ENCODE results near the gene ACYP1.
A peak's percentile ranks its signal among the peaks of the same experiment; 100 is the strongest.

The ACYP1 gene

DNA sequence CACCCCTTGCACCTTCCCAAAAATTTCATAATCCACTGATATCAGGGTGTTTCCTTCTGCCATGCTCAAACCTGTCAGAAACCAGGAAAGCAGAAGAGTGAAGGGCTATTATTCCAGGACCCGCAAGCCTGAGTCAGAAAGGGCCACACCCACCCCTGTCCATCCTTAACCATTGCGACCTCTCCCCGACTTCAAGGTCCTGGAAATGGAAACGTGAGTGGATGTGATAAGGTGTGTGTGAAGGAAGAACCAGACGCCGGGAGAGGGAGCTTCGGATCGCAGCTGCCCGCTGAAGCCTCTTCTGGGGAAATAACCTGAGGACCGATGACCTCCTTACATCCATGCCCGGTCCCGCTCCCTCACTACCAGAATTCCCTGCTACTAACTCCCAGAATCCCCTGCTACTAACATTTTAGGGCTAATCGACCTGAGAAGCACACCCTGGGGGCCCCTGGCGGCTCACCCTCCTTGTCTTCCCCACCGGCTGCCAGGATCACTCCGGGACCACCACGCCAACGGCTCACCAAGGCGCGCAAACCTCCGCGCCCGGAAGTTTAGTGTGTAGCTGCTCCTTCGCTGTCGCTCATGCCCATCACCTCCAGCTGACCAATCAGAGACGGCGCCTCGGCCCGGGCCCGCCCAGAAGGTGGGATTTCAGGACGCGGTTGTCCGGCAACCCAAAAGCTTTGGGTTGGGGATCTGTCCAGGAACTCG is at the start of gene ACYP1:
TSS of gene ACYP1 (minus strand) at position 534 of the 714 bp plus-strand sequence. CDS start at position 63, 471 bp downstream.
- peak; percentile 96 for DNase-seq

DNA sequence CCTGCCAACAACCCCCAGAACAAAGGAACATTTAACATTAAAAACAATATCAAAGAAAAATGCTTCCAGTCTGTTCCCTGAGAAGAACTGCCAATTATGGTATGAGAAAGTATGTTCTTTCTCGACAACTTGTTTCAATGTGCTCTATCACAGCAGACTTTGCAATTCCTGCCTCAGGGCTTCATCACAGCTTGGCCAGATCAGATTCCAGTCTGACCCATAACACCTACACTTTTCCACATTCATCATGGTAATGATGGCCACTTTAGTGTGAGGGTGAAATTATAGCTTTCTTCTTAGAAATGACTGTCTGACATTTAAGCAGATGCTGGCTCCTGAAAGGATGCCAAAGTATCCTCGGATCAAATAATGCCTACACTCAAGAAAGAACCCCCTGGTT is 46.1 kb upstream of the ACYP1 start:
- DNase-seq, result no peak

DNA sequence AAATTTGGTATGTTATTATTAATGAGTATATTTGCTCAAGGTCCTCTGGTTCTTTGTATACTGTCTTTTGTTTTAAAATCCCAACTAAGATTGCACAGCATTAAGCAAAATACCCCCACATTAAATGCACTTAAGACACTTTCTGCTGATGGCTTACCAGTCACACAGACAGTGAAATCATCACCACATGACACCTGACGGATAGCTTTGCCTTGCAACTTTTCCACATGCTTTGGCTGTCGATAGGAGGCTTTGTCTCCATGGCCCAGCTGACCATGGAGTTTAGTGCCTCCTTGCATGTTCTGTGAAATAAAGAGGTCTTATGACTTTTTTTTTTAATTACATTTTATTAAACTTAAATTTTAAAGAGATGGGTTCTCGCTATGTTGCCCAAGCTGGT is 43.4 kb upstream of the ACYP1 start:
- DNase-seq, result no peak

DNA sequence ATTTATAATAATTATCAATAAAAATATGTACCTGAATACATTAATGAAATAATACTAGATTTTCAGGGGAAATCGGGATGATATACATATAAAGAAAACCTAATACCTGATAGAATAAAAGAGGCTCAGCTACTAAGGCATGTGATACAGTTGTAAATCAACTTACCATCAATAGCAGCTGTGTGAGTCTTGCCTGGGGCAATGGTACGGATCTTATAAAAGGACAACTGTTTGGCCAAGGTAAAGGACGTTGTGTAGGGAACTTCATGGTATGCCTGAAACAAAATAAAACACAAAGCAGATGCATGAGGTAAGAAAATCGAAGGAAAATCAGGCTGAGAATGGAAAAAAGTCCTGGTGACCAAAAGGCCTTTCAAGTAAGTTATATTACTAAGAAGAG is 37.7 kb upstream of the ACYP1 start:
- no peak for DNase-seq

DNA sequence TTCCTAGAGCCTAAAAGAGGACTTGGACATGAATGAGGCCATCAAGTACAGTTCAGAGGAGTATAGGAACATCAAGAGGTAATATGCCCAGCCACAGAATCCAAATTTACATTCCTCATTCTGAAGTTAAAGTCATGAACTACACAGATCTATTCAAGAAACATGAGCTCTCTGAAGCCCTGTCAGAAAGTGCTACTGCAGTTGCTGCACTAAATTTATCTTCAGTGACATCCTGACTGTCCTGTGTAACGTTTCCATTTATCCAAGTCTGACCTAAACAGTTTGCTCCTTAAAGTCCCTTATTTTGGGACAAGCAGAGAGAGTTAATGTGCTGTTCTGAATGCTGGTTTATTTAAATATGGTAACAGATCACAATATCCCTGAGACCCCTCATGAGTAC is 34.9 kb upstream of the ACYP1 start:
- DNase-seq, result no peak

DNA sequence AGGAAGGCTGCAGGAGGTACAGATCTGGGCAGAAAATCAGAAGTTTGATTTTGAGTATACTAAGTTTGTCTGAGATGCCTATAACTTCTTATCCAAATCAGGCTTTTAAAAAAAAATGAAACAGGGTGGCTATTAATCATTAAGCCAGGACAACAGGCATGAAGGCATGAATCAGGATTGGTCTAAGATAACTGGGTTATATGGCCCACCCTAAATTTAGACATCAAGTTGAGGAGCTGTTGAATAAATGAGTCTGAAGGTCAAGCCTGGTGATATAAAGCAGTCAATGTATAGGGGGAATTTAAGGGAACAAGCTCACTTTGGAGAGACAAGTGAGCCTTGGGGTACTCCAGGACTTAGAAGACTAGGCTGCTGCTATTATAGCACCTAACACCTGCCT is 34.4 kb upstream of the ACYP1 start:
- no peak for DNase-seq

DNA sequence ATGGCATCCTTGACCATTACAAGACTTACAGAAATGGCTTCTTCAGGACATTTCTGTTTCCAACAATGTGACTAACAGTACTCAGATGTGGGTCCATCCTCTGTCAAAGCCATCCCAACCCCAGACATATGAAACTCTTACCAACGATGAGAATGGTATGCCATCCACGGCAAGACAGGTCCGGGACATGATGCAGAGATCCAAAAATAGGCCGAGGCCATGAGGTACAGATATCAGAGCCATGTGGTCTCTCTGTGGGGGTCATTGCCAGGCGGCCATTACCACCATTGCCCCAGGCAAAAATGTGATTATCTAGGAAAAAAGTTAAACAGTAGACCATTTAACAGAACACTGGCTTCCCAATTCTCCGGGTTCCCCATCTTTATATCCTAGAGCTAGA is 33.1 kb upstream of the ACYP1 start:
- no peak for DNase-seq

DNA sequence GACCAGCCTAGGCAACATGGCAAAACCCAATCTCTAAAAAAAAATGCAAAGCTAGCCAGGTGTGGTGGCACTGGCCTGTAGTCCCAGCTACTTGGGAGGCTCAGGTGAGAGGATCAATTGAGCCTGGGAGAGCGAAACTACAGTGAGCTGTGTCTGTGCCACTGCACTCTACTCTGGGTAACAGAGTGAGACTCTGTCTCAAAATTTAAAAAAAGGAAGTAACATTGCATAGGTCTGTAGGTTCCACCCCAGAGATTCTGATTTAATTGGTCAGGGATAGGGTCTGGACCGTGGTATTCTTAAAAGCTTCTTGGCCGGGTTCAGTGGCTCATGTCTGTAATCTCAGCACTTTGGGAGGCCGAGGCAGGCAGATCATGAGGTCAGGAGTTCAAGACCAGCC is 31.9 kb upstream of the ACYP1 start:
- no peak for DNase-seq

DNA sequence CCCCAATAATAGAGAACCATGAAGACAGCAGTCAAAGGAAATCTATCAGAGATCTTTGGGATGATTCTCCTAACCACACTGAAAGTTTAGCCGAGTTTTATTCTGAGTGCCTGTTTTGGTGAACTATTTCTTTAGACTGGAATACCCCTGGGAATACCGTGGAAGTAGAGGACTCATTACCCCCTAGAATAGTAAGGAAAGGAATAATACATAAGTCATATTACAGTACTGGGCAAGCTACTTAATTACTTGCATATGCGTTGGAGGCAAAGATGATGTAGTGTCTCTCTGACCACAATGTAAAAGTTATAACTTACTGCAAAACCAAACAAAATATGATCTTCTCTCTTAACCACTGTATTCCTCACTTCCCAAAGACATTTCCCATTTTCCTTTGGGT is 31.1 kb upstream of the ACYP1 start:
- DNase-seq, result no peak

DNA sequence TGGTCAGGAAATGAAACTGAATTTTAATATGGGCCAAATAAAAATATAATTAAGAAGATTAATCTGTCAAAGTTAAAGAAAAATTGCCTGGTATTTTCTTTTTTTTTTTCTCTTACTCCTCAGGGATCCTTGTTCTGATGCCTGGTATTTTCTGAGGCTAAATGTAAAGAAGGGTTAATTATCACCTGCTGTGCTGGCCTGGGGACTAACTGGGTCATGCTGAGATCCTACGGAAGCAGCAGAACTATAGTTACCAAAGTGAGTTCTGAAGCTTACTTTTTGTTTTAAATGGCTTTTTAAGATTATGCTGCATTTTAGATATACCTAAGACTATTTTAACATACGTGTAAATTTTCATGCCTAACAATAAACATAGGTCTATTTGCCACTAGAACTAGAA is 28.9 kb upstream of the ACYP1 start:
- DNase-seq, result no peak

DNA sequence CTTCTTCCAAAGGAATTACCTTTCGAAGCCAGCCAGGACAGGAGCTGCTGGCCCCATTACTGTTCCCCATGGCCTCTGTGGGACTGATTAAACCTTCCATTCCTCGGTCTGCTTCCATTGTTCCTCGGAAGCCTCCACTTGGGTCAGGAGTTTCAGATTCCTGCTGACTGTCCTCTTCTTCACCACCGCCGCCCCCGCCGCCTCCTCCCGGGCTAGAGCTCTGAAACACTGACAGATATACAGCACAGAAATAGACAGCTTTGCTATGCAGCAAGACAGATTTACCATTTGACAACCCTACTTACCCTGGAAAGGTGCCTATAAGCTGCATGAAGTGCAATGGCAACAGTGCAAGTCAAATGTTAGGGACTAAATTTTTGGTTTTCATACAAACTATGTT is 27.4 kb upstream of the ACYP1 start:
- no peak for DNase-seq

DNA sequence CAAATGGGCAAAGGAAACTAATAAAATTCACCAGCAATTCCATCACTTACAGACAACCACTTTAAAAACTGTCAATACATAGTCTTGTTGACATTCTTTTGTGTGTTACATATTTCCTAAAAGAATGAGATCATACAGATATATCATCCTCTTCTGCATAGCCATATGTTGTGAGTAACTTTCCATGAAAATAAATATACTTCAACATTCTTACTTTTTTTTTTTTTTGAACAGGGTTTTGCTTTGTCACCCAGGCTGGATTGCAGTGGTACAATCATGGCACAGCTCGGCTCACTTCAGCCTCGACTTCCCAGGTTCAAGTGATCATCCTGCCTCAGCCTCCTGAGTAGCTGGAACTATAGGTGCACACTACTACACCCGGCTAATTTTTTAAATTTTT is 26.5 kb upstream of the ACYP1 start:
- DNase-seq, result no peak

DNA sequence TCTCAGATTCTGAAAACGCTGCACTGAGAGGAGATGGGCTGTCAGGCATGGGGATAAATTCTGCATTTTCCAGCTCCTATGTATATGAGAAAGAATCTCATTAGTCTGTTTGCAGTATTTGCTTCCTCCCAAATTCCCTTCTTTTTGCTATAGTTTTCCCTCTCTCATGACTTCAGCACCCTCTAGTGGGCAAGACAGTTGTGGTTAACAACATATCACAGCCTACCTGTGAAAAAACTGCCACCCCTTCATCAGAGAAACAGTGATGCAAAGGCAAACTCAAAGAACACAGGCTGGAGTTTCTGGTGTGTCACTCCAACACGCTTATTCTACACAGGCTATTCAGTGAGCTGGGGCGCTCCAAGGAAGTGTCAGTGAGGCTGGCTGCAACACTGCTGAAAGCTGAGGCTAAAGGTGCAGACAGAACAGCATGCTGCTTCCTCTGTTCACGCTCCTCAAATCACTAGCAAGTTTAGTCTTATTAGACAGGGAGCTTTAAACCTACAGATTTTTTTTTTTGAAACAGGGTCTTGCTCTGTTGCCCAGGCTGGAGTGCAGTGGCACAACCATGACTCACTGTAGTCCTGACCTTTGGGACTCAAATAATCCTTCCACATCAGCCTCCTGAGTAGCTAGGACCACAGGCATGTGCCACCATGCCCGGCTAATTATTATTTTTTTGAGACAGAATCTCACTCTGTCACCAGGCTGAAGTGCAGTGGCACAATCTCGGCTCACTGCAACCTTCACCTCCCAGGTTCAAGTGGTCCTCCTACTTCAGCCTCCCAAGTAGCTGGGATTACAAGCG is 24.9 kb upstream of the ACYP1 start:
- peak; percentile 67 for DNase-seq

DNA sequence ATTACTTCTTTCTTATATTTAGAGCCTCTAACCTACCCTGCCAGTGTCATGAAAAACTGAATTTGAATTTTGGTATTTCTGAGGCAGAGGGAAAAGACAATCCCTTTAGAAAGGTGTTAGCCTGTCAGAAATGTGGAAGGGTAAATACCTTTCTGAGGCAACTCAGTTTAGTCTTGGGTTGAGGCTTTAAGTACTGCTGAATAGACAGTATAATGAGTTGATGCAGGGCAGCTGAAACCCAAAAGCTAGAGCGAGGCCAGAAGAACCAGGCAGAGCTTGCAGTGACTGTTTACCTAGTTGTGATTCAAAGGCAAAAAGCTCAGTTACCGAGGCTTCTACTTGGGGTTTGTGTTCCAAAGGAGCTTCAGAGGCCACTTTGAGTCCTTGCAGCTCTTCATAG is 24.3 kb upstream of the ACYP1 start:
- no peak for DNase-seq

DNA sequence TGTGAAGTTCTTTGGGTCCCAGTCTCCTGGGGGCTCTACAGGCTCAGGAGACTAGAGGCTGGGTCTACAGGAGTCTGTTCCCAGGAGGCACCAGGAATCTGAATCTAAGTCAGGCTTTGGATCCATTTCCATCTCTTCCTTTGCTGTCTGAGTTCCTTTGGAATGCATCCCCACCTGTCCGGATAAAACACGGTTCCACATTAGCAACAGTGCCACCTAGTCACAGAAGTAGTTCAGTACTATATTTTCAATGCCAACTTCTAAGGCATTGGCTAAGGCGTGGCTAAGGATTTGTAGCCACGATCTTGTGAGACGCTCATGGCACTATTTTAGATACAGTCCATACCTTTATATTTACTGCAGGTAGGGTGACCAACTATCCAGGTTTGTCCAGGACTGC is 20.7 kb upstream of the ACYP1 start:
- DNase-seq, result no peak

DNA sequence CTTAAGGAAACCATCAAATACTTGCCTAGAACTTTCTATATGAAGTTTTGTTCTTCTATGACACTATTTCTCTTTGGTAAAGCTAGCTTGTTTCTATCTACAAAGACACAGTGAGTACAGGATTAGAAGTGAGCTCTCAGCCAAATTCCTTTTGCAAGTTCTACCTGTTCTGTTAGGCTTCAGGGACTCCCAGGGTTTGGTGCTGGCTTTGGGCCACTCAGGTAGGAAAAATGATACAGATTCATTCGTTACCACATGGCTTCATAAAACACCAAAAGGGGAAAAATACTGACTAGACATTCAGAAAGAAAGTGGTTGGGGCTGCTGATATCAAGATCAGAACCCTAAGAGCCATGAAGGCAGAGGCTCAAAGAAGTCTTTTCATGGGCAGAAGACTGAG is 19.4 kb upstream of the ACYP1 start:
- no peak for DNase-seq

DNA sequence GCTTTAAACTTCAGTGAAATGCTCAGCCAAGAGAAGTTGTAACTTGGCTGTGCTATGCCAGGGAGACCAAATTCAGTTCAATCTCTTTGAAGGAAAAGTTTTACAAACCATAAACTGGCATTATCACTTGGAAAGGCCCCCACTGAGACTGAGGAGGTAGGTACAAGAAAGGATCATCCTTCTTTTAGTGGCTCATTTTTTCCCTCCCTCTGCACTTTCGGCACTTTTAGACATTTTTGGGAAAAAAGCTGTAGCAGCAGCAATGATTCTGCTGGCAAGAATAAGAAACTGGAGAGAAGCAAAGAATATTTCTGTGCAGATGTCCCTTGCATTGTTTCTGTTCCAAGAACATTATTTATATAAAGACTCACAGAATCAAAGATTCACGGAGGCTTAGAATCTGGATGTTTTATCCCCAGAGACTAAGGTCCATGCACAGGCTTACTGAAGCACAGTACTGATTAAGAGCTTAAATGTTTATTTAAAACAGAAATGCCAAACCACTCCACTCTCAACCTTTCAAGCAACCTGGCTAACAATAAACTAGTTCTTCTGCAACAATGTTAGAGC is 17.9 kb upstream of the ACYP1 start:
- DNase-seq, result no peak

DNA sequence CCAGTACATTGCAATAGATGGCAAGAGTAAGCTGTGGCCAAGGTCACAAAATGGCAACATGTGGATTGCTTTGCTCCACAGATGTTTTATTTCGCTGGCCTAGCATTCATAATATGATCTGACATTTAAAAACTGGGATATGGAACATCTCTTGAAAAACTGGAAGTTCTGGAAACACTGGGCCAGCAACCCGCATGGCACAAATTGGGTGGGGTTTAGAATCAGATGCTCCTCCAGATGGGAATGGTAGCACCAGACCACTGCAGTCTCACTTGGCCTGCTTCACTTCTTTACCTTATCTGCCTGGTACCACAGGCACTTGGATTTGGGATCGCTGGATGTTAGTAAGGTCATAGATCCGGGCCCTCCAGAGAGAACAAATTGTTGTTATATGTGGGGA is 15.7 kb upstream of the ACYP1 start:
- DNase-seq, result no peak

DNA sequence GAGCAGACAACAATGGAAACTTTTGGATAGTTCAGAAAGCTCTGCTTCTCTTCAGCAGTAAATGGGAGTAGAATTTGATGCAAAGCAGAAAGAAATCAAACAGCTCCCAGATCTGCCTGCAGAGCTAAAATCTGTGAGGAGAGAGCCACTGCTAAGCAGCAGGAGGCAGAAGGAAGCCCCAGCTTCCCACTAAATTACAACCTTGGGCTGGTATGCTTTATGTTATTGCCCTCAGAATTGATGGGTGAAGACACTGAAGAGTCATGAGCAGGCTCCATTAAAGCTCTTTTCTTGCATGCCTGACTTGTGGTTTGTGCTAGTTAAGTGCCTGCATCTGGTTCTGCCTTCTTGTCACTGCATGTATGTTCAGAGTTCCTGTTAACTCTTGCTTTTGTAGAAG is 14.0 kb upstream of the ACYP1 start:
- DNase-seq, result peak; percentile 62

DNA sequence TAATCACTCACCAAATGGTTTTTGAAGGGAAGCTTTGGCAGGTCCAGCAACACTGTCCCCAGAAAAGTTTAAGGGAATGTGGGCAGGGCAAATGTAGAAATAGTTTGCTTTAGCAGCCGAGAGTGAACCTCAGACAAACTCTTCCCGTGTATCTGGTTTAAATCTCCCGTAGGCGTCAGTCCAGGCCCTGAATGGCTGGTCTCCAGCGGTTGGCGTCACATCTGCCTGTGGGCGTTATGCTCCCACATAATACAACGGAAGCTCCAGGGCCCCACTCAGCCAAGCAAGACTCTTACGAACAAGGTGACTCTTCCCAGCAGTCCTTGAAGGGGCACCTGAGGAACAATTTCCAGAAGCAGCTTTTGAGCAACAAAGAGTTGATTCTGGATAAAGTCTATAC is 6.6 kb upstream of the ACYP1 start:
- DNase-seq, result no peak

DNA sequence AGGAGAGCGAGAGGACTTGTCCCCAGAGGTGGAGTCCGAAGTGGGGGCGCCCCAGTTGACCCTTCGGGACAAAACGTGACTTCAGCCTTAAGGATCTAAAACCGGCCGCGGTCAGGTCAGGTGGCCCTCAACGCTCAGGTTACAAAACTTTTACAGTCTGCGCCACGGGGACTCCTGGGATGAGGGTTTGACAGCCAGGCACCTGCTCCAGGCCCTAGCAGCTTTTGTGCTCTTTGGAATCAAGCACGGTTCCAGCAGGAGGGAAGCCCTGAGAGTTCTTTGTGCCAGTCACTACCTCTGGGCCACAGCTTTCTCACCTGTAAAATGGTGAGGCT is 6.0 kb upstream of the ACYP1 start:
- DNase-seq, result no peak

DNA sequence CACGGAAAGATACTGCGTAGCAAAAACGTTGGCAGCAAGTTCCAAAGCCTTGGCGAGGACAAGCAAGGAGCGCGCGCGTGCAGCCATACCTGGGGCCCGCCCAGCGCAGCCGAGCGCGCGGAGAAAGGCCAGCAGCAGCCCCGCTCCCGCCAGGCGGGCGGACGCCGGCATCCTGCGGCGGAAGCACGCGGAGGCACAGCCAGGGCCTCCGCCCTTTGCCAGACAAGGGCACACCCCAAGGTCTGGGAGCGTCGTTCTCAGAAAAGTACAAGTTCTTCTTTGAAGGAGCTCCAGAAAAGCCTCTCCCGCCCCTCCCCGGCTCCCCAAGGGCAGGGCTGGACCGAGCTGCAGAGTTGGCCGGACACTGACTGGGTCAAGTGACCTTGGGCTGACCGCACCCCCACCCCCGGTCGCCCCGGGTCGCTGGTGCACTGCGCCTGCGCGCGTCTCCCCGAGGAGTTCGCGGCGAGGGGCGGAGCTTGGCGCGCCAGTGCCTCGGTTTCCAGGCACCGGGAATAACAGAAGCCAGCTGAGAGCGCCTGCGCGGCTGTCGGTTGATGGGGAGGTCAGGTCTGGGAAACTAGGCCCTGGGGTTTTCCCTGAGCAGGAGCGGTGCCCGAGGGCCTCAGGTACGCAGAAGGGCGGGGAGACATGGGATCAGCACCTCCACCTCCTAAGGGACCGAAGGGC is 5.4 kb upstream of the ACYP1 start, which contains the start of gene ZC2HC1C:
TSS of gene ZC2HC1C (plus strand) at position 521 of the 690 bp plus-strand sequence. CDS start 933 bp downstream, outside the sequence.
- DNase-seq, result peak; percentile 97

DNA sequence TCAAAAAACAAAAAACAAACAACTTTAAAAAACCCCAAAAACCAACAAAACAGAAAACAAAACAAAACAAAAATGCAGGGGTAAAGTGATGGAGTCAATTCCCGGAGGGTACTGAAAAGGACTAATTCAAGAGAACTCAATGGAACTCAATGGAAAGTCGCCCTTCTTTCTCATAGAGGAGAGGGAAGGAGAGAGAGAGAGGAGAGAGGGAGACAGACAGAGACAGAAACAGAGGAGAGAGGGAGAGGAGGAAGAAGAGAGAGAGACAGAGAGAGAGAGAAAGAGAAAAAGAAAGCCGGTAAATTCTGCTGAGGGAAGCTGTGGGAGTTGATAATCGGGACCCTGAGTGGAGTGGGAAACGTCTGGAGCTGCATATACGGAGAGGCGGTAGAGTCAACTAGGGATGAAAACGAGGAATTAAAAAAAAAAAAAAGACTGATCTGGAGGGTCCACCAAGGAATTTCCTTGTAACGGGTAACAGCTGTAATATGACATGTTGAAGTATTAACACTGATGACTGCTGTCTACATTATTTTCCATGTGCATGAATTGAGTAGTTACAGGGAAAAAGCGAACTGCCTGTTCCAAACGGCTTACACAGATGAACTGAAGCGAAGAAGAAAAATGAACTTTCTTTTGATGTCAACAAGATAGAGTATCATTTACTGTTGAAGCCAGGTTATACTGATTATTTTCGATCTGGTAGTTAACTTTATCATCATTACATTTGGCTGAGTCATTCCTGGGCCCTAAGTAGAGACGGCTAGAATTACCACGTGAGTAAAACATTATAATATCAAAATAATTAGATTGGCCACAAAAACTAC is 4.7 kb upstream of the ACYP1 start:
- no peak for DNase-seq
